K562 (cell line): ENCODE measurements around the gene OSBPL1A. TPM values are rescaled to one million over a fixed set of nuclear protein-coding genes. Genes with fewer than 3 reads are reported as not detected.

ENCODE experiments used
- ATAC-seq: fragments of 200-7000 bp; cut with Tn5 transposase; 3 replicates; pipeline ENCODE4 v1.9.1; 2020; ENCODE audit warnings: moderate library complexity
- BruUV-seq: library from RNA; stranded (reverse); fragments of 400-500 nt; replicated peaks from 2 replicates; lab custom pipeline; 2021; lab: Mats Ljungman, UMichigan
- CTCF ChIA-PET: fragments of 300-600 bp; formaldehyde crosslinking; extraction: SDS; loops from one replicate; lab custom pipeline; 2021; ENCODE audit warnings: low intra/inter-chr PET ratio; lab: Yijun Ruan, JAX
- POLR2A ChIA-PET: fragments of 300-600, 350-650 bp; sonication (Branson Sonifier 250); formaldehyde crosslinking; extraction: SDS; loops from one replicate; lab custom pipeline; 2021; ENCODE audit warnings: antibody characterized with exemption, inconsistent platforms; lab: Yijun Ruan, JAX
- DNase-seq, 4 experiments: peaks; one replicate each; pipeline versions ENCODE4 v3.0.0 to v3.0.0-alpha.2; 2011 to 2018; ENCODE audit warnings: low spot score in 3 of 4, mixed read lengths in 3 of 4; ENCODE audit errors: extremely low read depth in 1 of 4
- FAIRE-seq: peaks from 2 replicates; lab custom pipeline; 2011; peaks lifted over from hg19 to GRCh38; lab: Jason Lieb, UNC
- H2AFZ ChIP-seq: 2 replicates; pipeline ENCODE4 v1.6.0; 2011; ENCODE audit warnings: low read depth, low read length, control low read depth, inconsistent platforms
- H3K27ac ChIP-seq: fragments of 200-600 bp; 3 replicates; pipeline ENCODE4 v1.8.0; 2011; ENCODE audit warnings: low read depth, mild to moderate bottlenecking, control low read depth, inconsistent platforms, low read length, moderate library complexity, mixed read lengths; ENCODE audit errors: extremely low read depth
- H3K27me3 ChIP-seq, 2 experiments: fragments of 300-600 bp in 1 of 2; 2 replicates in 1 of 2; 3 replicates in 1 of 2; pipeline versions ENCODE4 v1.6.0 to v1.8.0; 2011; ENCODE audit warnings: inconsistent platforms in 2 of 2, low read length in 2 of 2, mild to moderate bottlenecking in 1 of 2, mixed read lengths in 1 of 2, moderate library complexity in 1 of 2; ENCODE audit not compliant: control insufficient read depth in 2 of 2, insufficient read depth in 2 of 2
- H3K36me3 ChIP-seq: fragments of 300-600 bp; 3 replicates; pipeline ENCODE4 v1.8.0; 2011; ENCODE audit warnings: mild to moderate bottlenecking, low read length, inconsistent platforms; ENCODE audit not compliant: control insufficient read depth, insufficient read depth
- H3K4me1 ChIP-seq, 2 experiments: fragments of 200-600 bp in 1 of 2; replicated peaks in 1 of 2; 2 replicates in 1 of 2; 3 replicates in 1 of 2; pipeline versions ENCODE4 v1.5.1 to v1.8.0; 2011; ENCODE audit warnings: inconsistent platforms in 2 of 2, low read length in 2 of 2, mild to moderate bottlenecking in 1 of 2, mixed read lengths in 1 of 2, moderate library complexity in 1 of 2; ENCODE audit not compliant: control insufficient read depth in 2 of 2, insufficient read depth in 2 of 2
- H3K4me2 ChIP-seq: 2 replicates; pipeline ENCODE4 v1.6.1; 2011; ENCODE audit warnings: low read length, control low read depth, inconsistent platforms, mixed read lengths; ENCODE audit not compliant: insufficient read depth
- H3K4me3 ChIP-seq: fragments of 200-600 bp; sonication (generic), shearing (Covaris generic); 2 replicates; pipeline ENCODE4 v1.5.1; 2016; ENCODE audit warnings: control low read depth, inconsistent platforms
- H3K79me2 ChIP-seq: fragments of 200-600 bp; 3 replicates; pipeline ENCODE4 v1.8.0; 2011; ENCODE audit warnings: low read length, inconsistent platforms; ENCODE audit not compliant: control insufficient read depth, insufficient read depth
- H3K9ac ChIP-seq, 2 experiments: 2 replicates each; pipeline versions ENCODE4 v1.6.0 to v1.6.1; 2011; ENCODE audit warnings: low read depth in 2 of 2, low read length in 2 of 2, control low read depth in 1 of 2, inconsistent platforms in 1 of 2, mild to moderate bottlenecking in 1 of 2, mixed read lengths in 1 of 2; ENCODE audit not compliant: insufficient read depth in 1 of 2
- H3K9me1 ChIP-seq: one replicate; pipeline ENCODE4 v1.6.0; 2011; ENCODE audit warnings: inconsistent platforms, mild to moderate bottlenecking, low read length, moderate library complexity; ENCODE audit not compliant: control insufficient read depth, insufficient read depth
- H3K9me3 ChIP-seq: replicated peaks from 2 replicates; pipeline ENCODE4 v1.5.1; 2011; ENCODE audit warnings: low read depth, low read length, inconsistent platforms; ENCODE audit not compliant: control insufficient read depth, insufficient read depth
- H4K20me1 ChIP-seq: replicated peaks from 2 replicates; pipeline ENCODE4 v1.6.1; 2011; ENCODE audit warnings: low read length, inconsistent platforms, mixed read lengths; ENCODE audit not compliant: control insufficient read depth, insufficient read depth
- ARNT ChIP-seq, 2 experiments: fragments of 450-650 bp; IDR thresholded peaks; 2 replicates each; pipeline ENCODE4 v1.6.1; 2016; ENCODE audit warnings: mild to moderate bottlenecking in 1 of 2
- ELF4 ChIP-seq: fragments of 450-650 bp; formaldehyde crosslinking; IDR thresholded peaks from 2 replicates; pipeline ENCODE4 v1.4.0; 2022; ENCODE audit warnings: missing genetic modification characterization
- GTF2B ChIP-seq: IDR thresholded peaks from 2 replicates; pipeline ENCODE4 v1.6.1; 2011; ENCODE audit not compliant: insufficient read length; ENCODE audit errors: extremely low read depth
- HDGF ChIP-seq: fragments of 450-650 bp; IDR thresholded peaks from 2 replicates; pipeline ENCODE4 v1.6.1; 2016
- NCOA2 ChIP-seq, 2 experiments: fragments of 450-650 bp; IDR thresholded peaks; 2 replicates each; pipeline ENCODE4 v1.6.1; 2018; ENCODE audit warnings: mild to moderate bottlenecking in 2 of 2, moderate library complexity in 1 of 2; ENCODE audit not compliant: partially characterized antibody in 2 of 2
- NKRF ChIP-seq: fragments of 450-650 bp; IDR thresholded peaks from 2 replicates; pipeline ENCODE4 v1.6.1; 2016; ENCODE audit warnings: borderline replicate concordance
- PCBP1 ChIP-seq: fragments of 200-400 bp; formaldehyde crosslinking; IDR thresholded peaks from 2 replicates; pipeline ENCODE4 v1.6.1; 2018; ENCODE audit warnings: mild to moderate bottlenecking, low read depth, low read length; ENCODE audit not compliant: poor library complexity, severe bottlenecking
- ZC3H8 ChIP-seq: fragments of 450-650 bp; IDR thresholded peaks from 2 replicates; pipeline ENCODE4 v1.6.1; 2017
- in situ Hi-C: fragments of 300-500 bp; cut with MboI; formaldehyde crosslinking; loops from 4 replicates; pipeline ENCODE4 v1.15.0; 2018; ENCODE audit warnings: inconsistent platforms, mixed read lengths
- intact Hi-C: fragments of 100-400 bp; cut with micrococcal nuclease; formaldehyde crosslinking; loops from 2 replicates; pipeline ENCODE4 v1.14.2; 2022
- polyA plus RNA-seq, 8 experiments: library from polyadenylated mRNA; depleted of rRNA in 4 of 8; stranded (reverse) in 5 of 8; unstranded in 3 of 8; fragments of >200 nt; fragmentation: Nextera tagmentation in 2 of 8; fragmentation: Illumina TruSeq in 1 of 8; extraction: Ambion mirVana in 2 of 8; extraction: Trizol in 1 of 8; gene quantifications; 2 replicates each; pipeline versions ENCODE4 v1.2.1 to v1.2.3, GENCODE V29; 2011 to 2014; ENCODE audit warnings: inconsistent platforms in 1 of 8, missing spikeins in 1 of 8
- total RNA-seq, 7 experiments: library from RNA; depleted of rRNA in 6 of 7; stranded (reverse); fragments of >200 nt in 6 of 7; fragmentation: Illumina TruSeq in 2 of 7; extraction: Trizol in 2 of 7; gene quantifications; 2 replicates each; pipeline versions ENCODE4 v1.2.1 to v1.2.3, GENCODE V29; 2011 to 2021; ENCODE audit warnings: low replicate concordance in 1 of 7

OSBPL1A gene
- total and polyA plus RNA-seq, 9 of the 15 experiments (the other 6 are each of a cell fraction or from before 2014, with no cell fraction given) = 0.40 to 0.49 TPM; not detected in 7

GRCh38 chr18:24142376-24142775 lies 255.2 kb downstream of the OSBPL1A start:
- CTCF ChIA-PET = no interaction called here

More at GRCh38 chr18:24142376-24142775, 255.2 kb downstream of the OSBPL1A start:
- Histone ChIP-seq H3K4me2 (no peak overlapping the region), H3K36me3 (no peaks in the 10 kb centered on the region), H3K9ac (no peak overlapping the region), H3K27ac (no peak overlapping the region), H3K9me1 (no peaks in the 10 kb centered on the region), H4K20me1 (no peaks in the 10 kb centered on the region), H2AFZ (no peak overlapping the region), H3K4me1 (peaks cover 0 to 6% of the 10 kb centered on the region in 2 experiments; a peak in 2 of 5 replicates), H3K79me2 (no peaks in the 10 kb centered on the region), H3K4me3 (no peak overlapping the region), H3K27me3 (peaks cover 8 to 16% of the 10 kb centered on the region in 2 experiments), H3K9me3 (no peaks in the 10 kb centered on the region)
- POLR2A ChIA-PET = no interaction called here
- FAIRE-seq = no peak
- intact Hi-C loops (no loop called here), in situ Hi-C loops (no loop called here)
- DNase-seq = no peak
- no TSS peak for BruUV-seq
- ATAC-seq = no peak
- no peak for TF ChIP-seq NKRF
- TF ChIP-seq ARNT (IDR thresholded peaks at IDR 0.05) = no peak
- TF ChIP-seq ELF4 = no peak
- no peak for TF ChIP-seq PCBP1
- no peak for TF ChIP-seq GTF2B
- TF ChIP-seq ZC3H8 = no peak
- TF ChIP-seq HDGF = no peak
- no peak for TF ChIP-seq NCOA2 (IDR thresholded peaks at IDR 0.05; ENCODE audit: partially characterized antibody in 2 of 2)
